PFSK-1 (cell line): ENCODE data around the gene THRSP.

Experiments used
- POLR2AphosphoS5 ChIP-seq: IDR thresholded peaks from 2 replicates; pipeline ENCODE4 v1.6.1; 2012; ENCODE audit warnings: low read depth, mild to moderate bottlenecking, control low read depth, low read length, moderate library complexity
- REST ChIP-seq, 2 experiments: IDR thresholded peaks; 2 replicates each; pipeline versions ENCODE4 v1.6.1 to v1.8.0; 2011 to 2012; ENCODE audit warnings: low read depth in 2 of 2, low read length in 2 of 2, control low read depth in 1 of 2, inconsistent platforms in 1 of 2, mild to moderate bottlenecking in 1 of 2, moderate library complexity in 1 of 2; ENCODE audit not compliant: insufficient read depth in 1 of 2

DNA sequence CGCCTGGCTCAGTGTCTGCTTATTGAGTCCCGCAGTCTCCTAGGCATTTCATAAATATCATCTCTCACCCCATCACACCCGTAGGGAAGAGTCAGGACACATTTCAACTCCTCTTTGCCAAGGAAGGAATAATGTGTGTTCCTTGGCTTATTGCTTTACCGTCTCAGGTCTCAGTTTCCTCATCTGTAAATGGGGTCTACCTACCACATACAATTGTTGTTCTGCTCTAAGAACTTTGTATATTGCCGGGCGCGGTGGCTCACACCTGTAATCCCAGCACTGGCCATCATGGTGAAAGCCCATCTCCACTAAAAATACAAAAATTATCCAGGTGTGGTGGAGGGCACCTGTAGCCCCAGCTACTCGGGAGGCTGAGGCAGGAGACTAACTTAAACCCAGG lies 3.1 kb upstream of the THRSP start:
- no peak for TF ChIP-seq REST (IDR thresholded peaks at IDR 0.05; ENCODE audit: insufficient read depth in 1 of 2, low read depth in 2 of 2, low read length in 2 of 2)
- TF ChIP-seq POLR2AphosphoS5 = no peak
